Activated T-helper 2 cell treated with anti-CD3 and anti-CD28 coated beads, Interferon-gamma antibody, Interleukin-2, Interleukin-4, amounts not matched to agents 10 μg/mL and 5 μg/mL and 100 μg/mL, durations not matched to agents 14 hours and 24 hours and 36 hours (primary cell): ENCODE data around the gene CMSS1. TPM values are rescaled to one million over a fixed set of nuclear protein-coding genes. Genes with fewer than 3 reads are reported as not detected.

Experiments
- DNase-seq: peaks from one replicate; pipeline ENCODE4 v3.0.0; 2021; ENCODE audit warnings: low spot score
- H3K27ac Mint-ChIP-seq: one replicate; pipeline ENCODE4 v1.8.0; 2021; ENCODE audit warnings: mixed read lengths
- H3K27me3 Mint-ChIP-seq: one replicate; pipeline ENCODE4 v1.8.0; 2021; ENCODE audit warnings: low read depth, mixed read lengths
- H3K36me3 Mint-ChIP-seq: one replicate; pipeline ENCODE4 v1.8.0; 2021; ENCODE audit warnings: low read depth, mixed read lengths
- H3K4me1 Mint-ChIP-seq: one replicate; pipeline ENCODE4 v1.8.0; 2021; ENCODE audit warnings: low read depth, mixed read lengths
- H3K4me3 Mint-ChIP-seq: one replicate; pipeline ENCODE4 v1.8.0; 2021; ENCODE audit warnings: low read depth, mild to moderate bottlenecking, moderate library complexity, mixed read lengths
- H3K9me3 Mint-ChIP-seq: one replicate; pipeline ENCODE4 v1.8.0; 2021; ENCODE audit warnings: mixed read lengths
- intact Hi-C: fragments of 100-400 bp; cut with micrococcal nuclease; formaldehyde crosslinking; loops from one replicate; pipeline ENCODE4 v1.15.1; 2023
- total RNA-seq: library from RNA; stranded (reverse); gene quantifications from 2 replicates; pipeline ENCODE4 v1.2.3, GENCODE V29; 2022

CMSS1 gene
- total RNA-seq, 1 donor from 2014 or later: 138 TPM

GRCh38 chr3:99907959-99908544 is 90.4 kb downstream of the CMSS1 start:
- Mint-ChIP-seq H3K27me3 (no peaks in the 10 kb centered on the region), H3K4me1 (peaks cover 22% of the 10 kb centered on the region), H3K4me3 (no peak overlapping the region), H3K27ac (no peak overlapping the region), H3K9me3 (no peaks in the 10 kb centered on the region), H3K36me3 (peaks cover 9% of the 10 kb centered on the region)
- DNase-seq: no peak
- intact Hi-C loops: no loop called here

DNA sequence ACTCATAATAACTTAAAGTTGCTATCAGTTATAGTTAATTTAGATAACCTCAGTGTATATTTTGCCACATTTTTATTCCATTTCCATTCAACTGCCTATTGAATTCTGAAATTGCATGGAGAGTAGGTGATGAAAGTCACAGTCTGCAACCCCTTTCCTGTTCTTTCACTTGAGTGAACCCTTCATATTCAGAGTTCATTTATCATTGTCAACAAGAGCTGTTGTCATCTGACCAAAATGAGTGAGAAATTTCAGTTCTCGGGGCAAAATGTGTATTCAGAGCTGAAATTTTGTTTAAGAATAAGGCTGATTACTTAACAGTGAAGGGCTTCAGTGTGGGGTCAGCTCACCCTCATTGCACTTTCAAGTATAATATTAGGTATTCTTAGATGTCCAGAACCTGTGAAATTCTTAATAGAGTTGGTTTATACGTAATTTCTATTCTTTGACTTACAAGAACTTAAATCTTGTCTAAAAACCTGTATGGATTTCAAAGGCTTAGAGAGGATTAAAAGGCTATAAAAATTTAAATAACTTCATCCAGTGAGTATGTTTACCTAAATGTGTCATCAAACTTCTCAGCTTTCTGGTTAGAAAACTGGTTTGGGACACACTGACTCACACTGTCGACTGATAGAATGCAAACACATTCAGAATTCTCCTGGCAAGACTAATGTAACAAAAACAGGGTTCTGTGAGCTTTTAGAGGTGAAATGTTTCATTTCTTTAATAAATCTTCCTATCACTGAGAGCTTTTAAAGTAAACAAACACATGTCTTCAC is 92.2 kb downstream of the CMSS1 start:
- Mint-ChIP-seq H3K36me3 (peaks cover 4% of the 10 kb centered on the region), H3K9me3 (no peaks in the 10 kb centered on the region), H3K4me1 (peaks cover 11% of the 10 kb centered on the region), H3K27me3 (no peaks in the 10 kb centered on the region), H3K27ac (no peak overlapping the region), H3K4me3 (no peak overlapping the region)
- intact Hi-C loops: no loop called here
- DNase-seq: no peak

- Mint-ChIP-seq H3K4me1 (peaks cover 8% of the 10 kb centered on the region), H3K9me3 (no peaks in the 10 kb centered on the region), H3K27ac (no peak overlapping the region), H3K36me3 (peaks cover 4% of the 10 kb centered on the region), H3K27me3 (no peaks in the 10 kb centered on the region), H3K4me3 (no peak overlapping the region)
- intact Hi-C loops: no loop called here
- no peak for DNase-seq
These were observed 93.2 kb downstream of the CMSS1 start for GRCh38 chr3:99910752-99911290.

GRCh38 chr3:99911433-99911832 is 93.8 kb downstream of the CMSS1 start:
- H3K4me1 Mint-ChIP-seq: peaks cover 7% of the 10 kb centered on the region
- intact Hi-C loops: no loop called here
- no peak overlapping the region for H3K4me3 Mint-ChIP-seq

GRCh38 chr3:99915906-99916432 is 98.3 kb downstream of the CMSS1 start:
- Mint-ChIP-seq H3K4me3 (no peak overlapping the region), H3K27ac (no peak overlapping the region), H3K4me1 (peaks cover 6% of the 10 kb centered on the region), H3K36me3 (peaks cover 6% of the 10 kb centered on the region), H3K27me3 (no peaks in the 10 kb centered on the region), H3K9me3 (no peaks in the 10 kb centered on the region)
- DNase-seq: no peak
- intact Hi-C loops: no loop called here

More at GRCh38 chr3:99911433-99911832, 93.8 kb downstream of the CMSS1 start:
- Mint-ChIP-seq H3K27ac (no peak overlapping the region), H3K27me3 (no peaks in the 10 kb centered on the region), H3K9me3 (no peaks in the 10 kb centered on the region), H3K36me3 (peaks cover 4% of the 10 kb centered on the region)
- DNase-seq: no peak

GRCh38 chr3:99918715-99919114 is 101.1 kb downstream of the CMSS1 start:
- no peaks in the 10 kb centered on the region for H3K27me3 Mint-ChIP-seq
- H3K4me1 Mint-ChIP-seq: peaks cover 15% of the 10 kb centered on the region
- no peaks in the 10 kb centered on the region for H3K9me3 Mint-ChIP-seq
- DNase-seq: no peak
- no peak overlapping the region for H3K4me3 Mint-ChIP-seq
- H3K27ac Mint-ChIP-seq: no peak overlapping the region
- H3K36me3 Mint-ChIP-seq: peaks cover 15% of the 10 kb centered on the region
- intact Hi-C loops: no loop called here

- Mint-ChIP-seq H3K4me3 (no peak overlapping the region), H3K27ac (no peak overlapping the region), H3K4me1 (peaks cover 15% of the 10 kb centered on the region), H3K27me3 (no peaks in the 10 kb centered on the region), H3K9me3 (no peaks in the 10 kb centered on the region), H3K36me3 (peaks cover 16% of the 10 kb centered on the region)
- DNase-seq: no peak
- intact Hi-C loops: no loop called here
These were observed 102.0 kb downstream of the CMSS1 start for GRCh38 chr3:99919694-99920093.

DNA sequence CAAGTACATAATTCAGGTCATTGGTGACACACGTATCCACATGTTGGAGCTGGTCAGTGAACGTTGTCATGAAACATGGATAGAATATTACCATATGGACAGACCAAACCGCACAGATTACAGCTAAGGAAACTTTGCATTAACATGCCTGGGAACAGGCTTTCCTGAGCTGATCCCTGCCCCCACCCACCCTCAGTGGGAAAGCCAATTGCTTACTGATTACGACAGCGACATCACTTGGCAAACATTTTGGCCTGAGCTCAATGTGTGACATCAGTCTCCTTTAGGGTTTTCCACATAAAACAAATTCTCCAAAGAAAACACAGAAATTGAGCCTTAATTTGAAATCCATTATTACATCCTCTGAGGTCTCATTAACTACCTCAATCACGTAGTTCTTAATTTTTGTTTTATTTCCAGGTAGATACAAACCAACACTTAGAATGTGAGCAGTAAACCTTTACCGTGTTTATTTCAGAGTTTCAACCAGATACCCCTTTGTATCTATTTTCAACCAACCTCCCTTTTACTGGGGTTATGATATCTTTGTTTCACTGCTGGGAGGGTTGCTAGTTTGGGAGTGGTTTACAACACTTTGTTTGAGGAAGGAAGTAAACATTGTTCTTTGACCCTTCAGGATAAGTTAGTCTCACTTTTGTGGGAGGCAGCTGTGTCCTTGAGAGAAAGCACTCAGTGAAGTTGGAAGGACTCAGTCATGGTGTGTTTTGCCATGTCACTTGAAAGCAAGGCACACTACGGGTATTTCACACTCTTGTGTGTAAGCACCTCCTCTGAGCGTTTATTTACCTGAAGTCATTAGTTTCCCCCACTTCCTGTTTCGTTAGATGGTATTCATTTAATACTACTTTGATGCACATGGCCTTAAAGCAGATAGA is 103.1 kb downstream of the CMSS1 start:
- no peaks in the 10 kb centered on the region for H3K9me3 Mint-ChIP-seq
- no peak for DNase-seq
- H3K4me1 Mint-ChIP-seq: peaks cover 15% of the 10 kb centered on the region
- intact Hi-C loops: no loop called here
- no peak overlapping the region for H3K27ac Mint-ChIP-seq
- H3K36me3 Mint-ChIP-seq: peaks cover 16% of the 10 kb centered on the region
- H3K27me3 Mint-ChIP-seq: no peaks in the 10 kb centered on the region
- H3K4me3 Mint-ChIP-seq: no peak overlapping the region

DNA sequence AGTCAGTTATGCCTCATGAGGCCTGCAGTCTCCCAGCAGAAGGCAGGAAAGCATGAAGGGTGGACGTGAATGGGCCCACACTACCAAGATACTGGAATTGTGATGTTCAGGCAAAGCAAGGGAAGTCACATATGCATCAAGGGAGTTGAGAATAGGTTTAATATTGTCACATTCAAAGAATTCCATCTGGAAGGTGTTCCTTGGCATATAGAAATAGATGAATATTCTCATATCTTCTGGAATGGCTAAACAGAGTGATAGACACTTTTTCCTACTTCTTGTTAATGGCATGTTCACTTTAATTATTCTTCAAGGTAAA is 103.7 kb downstream of the CMSS1 start:
- Mint-ChIP-seq H3K4me1 (peaks cover 15% of the 10 kb centered on the region), H3K4me3 (no peak overlapping the region), H3K9me3 (no peaks in the 10 kb centered on the region), H3K27ac (no peak overlapping the region), H3K27me3 (no peaks in the 10 kb centered on the region), H3K36me3 (peaks cover 16% of the 10 kb centered on the region)
- no peak for DNase-seq
- intact Hi-C loops: no loop called here

DNA sequence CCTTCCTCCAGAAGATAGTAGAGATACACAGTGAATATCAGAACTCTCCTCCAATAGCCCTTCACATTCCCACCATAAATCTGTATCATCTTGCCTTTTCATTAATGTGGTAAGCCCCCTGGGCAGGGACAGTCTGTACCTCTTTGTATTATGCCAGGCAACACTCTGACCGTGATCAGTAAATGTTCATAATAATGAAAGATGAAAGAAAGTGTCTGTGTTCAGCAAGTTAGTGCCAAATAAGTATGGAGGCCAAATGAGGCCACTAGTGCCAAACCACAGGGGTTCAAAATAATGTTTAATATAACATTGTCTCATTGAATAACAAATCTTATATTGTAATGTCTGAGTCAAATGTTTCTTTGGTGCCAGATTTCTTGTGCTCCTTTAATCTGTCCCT is 104.3 kb downstream of the CMSS1 start:
- Mint-ChIP-seq H3K9me3 (no peaks in the 10 kb centered on the region), H3K4me3 (no peak overlapping the region), H3K36me3 (peaks cover 16% of the 10 kb centered on the region), H3K27ac (no peak overlapping the region), H3K27me3 (no peaks in the 10 kb centered on the region), H3K4me1 (peaks cover 15% of the 10 kb centered on the region)
- intact Hi-C loops: no loop called here
- no peak for DNase-seq

GRCh38 chr3:99923873-99924272 is 106.2 kb downstream of the CMSS1 start:
- H3K27me3 Mint-ChIP-seq: no peaks in the 10 kb centered on the region
- no peak overlapping the region for H3K4me3 Mint-ChIP-seq
- H3K4me1 Mint-ChIP-seq: peaks cover 15% of the 10 kb centered on the region
- no peaks in the 10 kb centered on the region for H3K9me3 Mint-ChIP-seq
- H3K36me3 Mint-ChIP-seq: peaks cover 10% of the 10 kb centered on the region
- H3K27ac Mint-ChIP-seq: no peak overlapping the region
- no peak for DNase-seq
- intact Hi-C loops: no loop called here

GRCh38 chr3:99925584-99926230 is 108.0 kb downstream of the CMSS1 start:
- Mint-ChIP-seq H3K36me3 (peaks cover 10% of the 10 kb centered on the region), H3K9me3 (no peaks in the 10 kb centered on the region), H3K4me3 (no peak overlapping the region), H3K27me3 (no peaks in the 10 kb centered on the region), H3K27ac (no peak overlapping the region), H3K4me1 (peaks cover 11% of the 10 kb centered on the region)
- intact Hi-C loops: no loop called here
- DNase-seq: no peak
